AG09319 (cell line): ENCODE data around the gene MCTP2.

ENCODE experiments used
- DNase-seq: peaks from one replicate; pipeline ENCODE4 v3.0.0-alpha.2; 2010; ENCODE audit warnings: low read depth; ENCODE audit errors: extremely low read depth
- CTCF ChIP-seq: IDR thresholded peaks from 2 replicates; pipeline ENCODE4 v1.5.1; 2011; ENCODE audit warnings: low read depth, mild to moderate bottlenecking, inconsistent platforms, low read length, moderate library complexity

Gene MCTP2

GRCh38 chr15:94381384-94381783 is 150.0 kb downstream of the MCTP2 start:
- no peak for TF ChIP-seq CTCF
- no peak for DNase-seq

GRCh38 chr15:94383041-94383440 is 151.7 kb downstream of the MCTP2 start:
- no peak for DNase-seq
- TF ChIP-seq CTCF: no peak

GRCh38 chr15:94383706-94384105 is 152.3 kb downstream of the MCTP2 start:
- no peak for DNase-seq
- no peak for TF ChIP-seq CTCF

- no peak for TF ChIP-seq CTCF
- no peak for DNase-seq
These were observed 154.1 kb downstream of the MCTP2 start for GRCh38 chr15:94385441-94385840.

- no peak for TF ChIP-seq CTCF
- DNase-seq: no peak
These were observed 155.0 kb downstream of the MCTP2 start for GRCh38 chr15:94386351-94386750.

- TF ChIP-seq CTCF: no peak
- DNase-seq: no peak
These were observed 156.1 kb downstream of the MCTP2 start for GRCh38 chr15:94387442-94387841.

GRCh38 chr15:94387849-94388441 is 156.6 kb downstream of the MCTP2 start:
- no peak for TF ChIP-seq CTCF
- DNase-seq: no peak
